ENCODE results near the gene UNC93A.
"Not testable (repeated sequence)": the region's sequence is repeated elsewhere in the genome, so short reads cannot be mapped to it uniquely, and the experiment has no call there.

UNC93A gene

GRCh38 chr6:167290786-167291622, at the start of gene UNC93A:
UNC93A (plus strand) TSS chr6:167291315; CDS start chr6:167291490, 175 bp downstream.
- no peak for DNase-seq (ENCODE audit: low read depth, low spot score)

- not testable (repeated sequence) for DNase-seq (ENCODE audit: low read depth, low spot score)
Observed at GRCh38 chr6:167241321-167242134, 49.6 kb upstream of the UNC93A start.

GRCh38 chr6:167242135-167242506, 49.0 kb upstream of the UNC93A start:
- not testable (repeated sequence) for DNase-seq (ENCODE audit: low read depth, low spot score)

GRCh38 chr6:167242511-167243051, 48.5 kb upstream of the UNC93A start:
- not testable (repeated sequence) for DNase-seq (ENCODE audit: low read depth, low spot score)

- DNase-seq (ENCODE audit: low read depth, low spot score): no peak
Observed at GRCh38 chr6:167244064-167244960, 46.8 kb upstream of the UNC93A start.

GRCh38 chr6:167244991-167245390, 46.1 kb upstream of the UNC93A start:
- DNase-seq (ENCODE audit: low read depth, low spot score): no peak

- DNase-seq (ENCODE audit: low read depth, low spot score): no peak
Observed at GRCh38 chr6:167245591-167245990, 45.5 kb upstream of the UNC93A start.

- no peak for DNase-seq (ENCODE audit: low read depth, low spot score)
Observed at GRCh38 chr6:167247814-167248595, 43.1 kb upstream of the UNC93A start.

- DNase-seq (ENCODE audit: low read depth, low spot score): not testable (repeated sequence)
Observed at GRCh38 chr6:167248878-167249455, 42.1 kb upstream of the UNC93A start.

GRCh38 chr6:167252271-167252670, 38.8 kb upstream of the UNC93A start:
- DNase-seq (ENCODE audit: low read depth, low spot score): no peak

GRCh38 chr6:167255918-167256553, 35.1 kb upstream of the UNC93A start:
- no peak for DNase-seq (ENCODE audit: low read depth, low spot score)

GRCh38 chr6:167258646-167259045, 32.5 kb upstream of the UNC93A start:
- DNase-seq (ENCODE audit: low read depth, low spot score): no peak

- DNase-seq (ENCODE audit: low read depth, low spot score): not testable (repeated sequence)
Observed at GRCh38 chr6:167266057-167266829, 24.9 kb upstream of the UNC93A start.

GRCh38 chr6:167266830-167267555, 24.1 kb upstream of the UNC93A start:
- DNase-seq (ENCODE audit: low read depth, low spot score): no peak

GRCh38 chr6:167267556-167267898, 23.6 kb upstream of the UNC93A start:
- not testable (repeated sequence) for DNase-seq (ENCODE audit: low read depth, low spot score)

- no peak for DNase-seq (ENCODE audit: low read depth, low spot score)
Observed at GRCh38 chr6:167267921-167268401, 23.2 kb upstream of the UNC93A start.

- no peak for DNase-seq (ENCODE audit: low read depth, low spot score)
Observed at GRCh38 chr6:167268683-167269280, 22.3 kb upstream of the UNC93A start.

Measured in ELF-1 (cell line).